OCI-LY3 (cell line): ENCODE results near the gene KCND2.

Experiments used
- H2AFZ ChIP-seq: fragments of 200-600, 300-600 bp; shearing (Covaris generic); 2 replicates; pipeline ENCODE4 v1.6.0; 2014; ENCODE audit warnings: antibody characterized with exemption, low read depth, low read length
- H3K27ac ChIP-seq: fragments of 200-600, 300-600 bp; sonication (generic); 2 replicates; pipeline ENCODE4 v1.5.1; 2014; ENCODE audit warnings: mild to moderate bottlenecking, low read length, moderate library complexity, mixed read lengths
- H3K27me3 ChIP-seq: fragments of 200-600, 300-600 bp; sonication (generic); 2 replicates; pipeline ENCODE4 v1.6.1; 2014; ENCODE audit warnings: low read depth, low read length, mixed read lengths
- H3K36me3 ChIP-seq: fragments of 200-600, 300-600 bp; sonication (generic); replicated peaks from 2 replicates; pipeline ENCODE3; 2014; ENCODE audit warnings: low read depth, low read length, mixed read lengths
- H3K4me1 ChIP-seq: fragments of 300-600, 200-600 bp; sonication (generic); 2 replicates; pipeline ENCODE4 v1.6.1; 2014; ENCODE audit warnings: low read length, mixed read lengths
- H3K4me2 ChIP-seq: fragments of 200-600, 300-600 bp; sonication (generic); 2 replicates; pipeline ENCODE4 v1.6.1; 2014; ENCODE audit warnings: low read length, mixed read lengths
- H3K4me3 ChIP-seq: fragments of 300-600, 200-600 bp; sonication (generic); 2 replicates; pipeline ENCODE4 v1.5.1; 2014; ENCODE audit warnings: antibody characterized with exemption, mild to moderate bottlenecking, low read length, moderate library complexity
- H3K79me2 ChIP-seq: fragments of 300-600, 200-600 bp; shearing (Covaris generic); 2 replicates; pipeline ENCODE4 v1.6.1; 2014; ENCODE audit warnings: mild to moderate bottlenecking, low read length, mixed read lengths
- H3K9ac ChIP-seq: fragments of 300-600, 200-600 bp; shearing (Covaris generic); 2 replicates; pipeline ENCODE4 v1.6.0; 2014; ENCODE audit warnings: mild to moderate bottlenecking, low read length, moderate library complexity
- H3K9me3 ChIP-seq: fragments of 200-600, 300-600 bp; shearing (Covaris generic); 2 replicates; pipeline ENCODE4 v1.6.1; 2014; ENCODE audit warnings: low read length, mixed read lengths; ENCODE audit not compliant: insufficient read depth
- H4K20me1 ChIP-seq: fragments of 200-600, 300-600 bp; sonication (generic); 2 replicates; pipeline ENCODE4 v1.6.1; 2016; ENCODE audit warnings: low read length, mixed read lengths; ENCODE audit not compliant: insufficient read depth
- CTCF ChIP-seq: fragments of 200-600, 300-600 bp; sonication (generic); IDR thresholded peaks from 2 replicates; pipeline ENCODE4 v1.5.1; 2014; ENCODE audit warnings: antibody characterized with exemption, low read length, low read depth
- EZH2phosphoT487 ChIP-seq: fragments of 200-600 bp; shearing (Covaris generic); IDR thresholded peaks from 2 replicates; pipeline ENCODE4 v1.6.1; 2018; ENCODE audit warnings: antibody characterized with exemption, mixed run types, low read depth

Gene KCND2

GRCh38 chr7:120717166-120717565, 444.2 kb downstream of the KCND2 start:
- H3K4me1 ChIP-seq, result no peaks in the 10 kb centered on the region
- no peak overlapping the region for H3K27ac ChIP-seq
- H2AFZ ChIP-seq, result no peak overlapping the region
- no peaks in the 10 kb centered on the region for H4K20me1 ChIP-seq
- no peaks in the 10 kb centered on the region for H3K27me3 ChIP-seq
- no peaks in the 10 kb centered on the region for H3K36me3 ChIP-seq
- no peak overlapping the region for H3K4me3 ChIP-seq
- no peak overlapping the region for H3K4me2 ChIP-seq
- H3K79me2 ChIP-seq, result no peaks in the 10 kb centered on the region
- no peaks in the 10 kb centered on the region for H3K9me3 ChIP-seq
- H3K9ac ChIP-seq, result no peak overlapping the region
- TF ChIP-seq EZH2phosphoT487 (no peak), CTCF (no peak)

- Histone ChIP-seq H3K4me1 (peaks cover 3% of the 10 kb centered on the region), H3K79me2 (no peaks in the 10 kb centered on the region), H3K36me3 (no peaks in the 10 kb centered on the region), H3K27me3 (no peaks in the 10 kb centered on the region), H3K4me2 (no peak overlapping the region), H3K4me3 (no peak overlapping the region), H4K20me1 (no peaks in the 10 kb centered on the region), H3K9ac (no peak overlapping the region), H3K9me3 (no peaks in the 10 kb centered on the region), H2AFZ (no peak overlapping the region), H3K27ac (no peak overlapping the region)
- TF ChIP-seq EZH2phosphoT487 (no peak), CTCF (no peak)
Observed at GRCh38 chr7:120718361-120718760, 445.4 kb downstream of the KCND2 start.

GRCh38 chr7:120720317-120720716, 447.3 kb downstream of the KCND2 start:
- Histone ChIP-seq H3K27ac (no peak overlapping the region), H4K20me1 (no peaks in the 10 kb centered on the region), H3K4me3 (no peak overlapping the region), H3K27me3 (no peaks in the 10 kb centered on the region), H3K9me3 (no peaks in the 10 kb centered on the region), H2AFZ (no peak overlapping the region), H3K9ac (no peak overlapping the region), H3K4me1 (peaks cover 17% of the 10 kb centered on the region), H3K4me2 (no peak overlapping the region), H3K79me2 (no peaks in the 10 kb centered on the region), H3K36me3 (no peaks in the 10 kb centered on the region)
- TF ChIP-seq EZH2phosphoT487, result no peak
- TF ChIP-seq CTCF, result no peak

- TF ChIP-seq EZH2phosphoT487, result no peak
- no peak for TF ChIP-seq CTCF
- Histone ChIP-seq H3K4me3 (no peak overlapping the region), H3K36me3 (no peaks in the 10 kb centered on the region), H2AFZ (no peak overlapping the region), H3K4me1 (peaks cover 21% of the 10 kb centered on the region), H3K9ac (no peak overlapping the region), H3K27ac (no peak overlapping the region), H3K9me3 (no peaks in the 10 kb centered on the region), H3K27me3 (no peaks in the 10 kb centered on the region), H4K20me1 (no peaks in the 10 kb centered on the region), H3K79me2 (no peaks in the 10 kb centered on the region), H3K4me2 (peak overlapping the region; percentile 30)
Observed at GRCh38 chr7:120723465-120724385, 450.8 kb downstream of the KCND2 start.
